GM23338 (cell line): ENCODE measurements around the gene FOXP1. TPM values are rescaled to one million over a fixed set of nuclear protein-coding genes. Genes with fewer than 3 reads are reported as not detected.

ENCODE experiments used
- ATAC-seq: fragments of 200-7000 bp; cut with Tn5 transposase; 3 replicates; pipeline ENCODE4 v1.9.1; 2020
- DNase-seq: peaks from one replicate; pipeline ENCODE4 v3.0.0-alpha.2; 2015; ENCODE audit warnings: low spot score
- H2AFZ ChIP-seq: fragments of 200-600 bp; sonication (generic); 2 replicates; pipeline ENCODE4 v1.8.0; 2016; ENCODE audit warnings: antibody characterized with exemption, mild to moderate bottlenecking, moderate library complexity
- H3F3A ChIP-seq: fragments of 200-600 bp; sonication (generic); replicated peaks from 2 replicates; pipeline ENCODE4 v1.8.0; 2017; ENCODE audit warnings: antibody characterized with exemption, mixed run types, low read depth
- H3K27ac ChIP-seq: fragments of 200-600 bp; sonication (generic); 2 replicates; pipeline ENCODE4 v1.6.1; 2016; ENCODE audit warnings: low read depth
- H3K27me3 ChIP-seq: fragments of 200-600 bp; sonication (generic); 2 replicates; pipeline ENCODE4 v1.8.0; 2016; ENCODE audit warnings: mild to moderate bottlenecking, mixed run types, moderate library complexity; ENCODE audit not compliant: insufficient read depth
- H3K36me3 ChIP-seq: fragments of 200-600 bp; sonication (generic); 2 replicates; pipeline ENCODE4 v1.8.0; 2016; ENCODE audit warnings: mild to moderate bottlenecking; ENCODE audit not compliant: insufficient read depth
- H3K4me1 ChIP-seq: fragments of 200-600 bp; sonication (generic); 2 replicates; pipeline ENCODE4 v1.8.0; 2016; ENCODE audit warnings: mild to moderate bottlenecking, moderate library complexity; ENCODE audit not compliant: insufficient read depth
- H3K4me2 ChIP-seq: fragments of 200-600 bp; sonication (generic); 2 replicates; pipeline ENCODE4 v1.7.1; 2017; ENCODE audit warnings: mixed run types
- H3K4me3 ChIP-seq: fragments of 200-600 bp; sonication (generic); 2 replicates; pipeline ENCODE4 v1.6.1; 2016; ENCODE audit warnings: mixed run types
- H3K79me2 ChIP-seq: fragments of 200-600 bp; sonication (generic); replicated peaks from 2 replicates; pipeline ENCODE4 v1.8.0; 2017; ENCODE audit warnings: mild to moderate bottlenecking; ENCODE audit not compliant: insufficient read depth
- H3K9me2 ChIP-seq: fragments of 200-600 bp; sonication (generic); 2 replicates; pipeline ENCODE4 v1.8.0; 2017; ENCODE audit not compliant: insufficient read depth
- H4K20me1 ChIP-seq: fragments of 200-600 bp; sonication (generic); replicated peaks from 2 replicates; pipeline ENCODE4 v1.8.0; 2017; ENCODE audit warnings: mild to moderate bottlenecking; ENCODE audit not compliant: insufficient read depth
- H3K27ac Mint-ChIP-seq: 2 replicates; pipeline ENCODE4 v1.8.0; 2020; ENCODE audit warnings: inconsistent platforms, mild to moderate bottlenecking, moderate library complexity, mixed read lengths
- H3K27me3 Mint-ChIP-seq: 3 replicates; pipeline ENCODE4 v1.8.0; 2022; ENCODE audit warnings: low read depth, mild to moderate bottlenecking, moderate library complexity, mixed read lengths, inconsistent platforms; ENCODE audit not compliant: insufficient read depth, poor library complexity
- H3K36me3 Mint-ChIP-seq: 3 replicates; pipeline ENCODE4 v1.8.0; 2021; ENCODE audit warnings: low read depth, mild to moderate bottlenecking, inconsistent platforms, moderate library complexity, mixed read lengths
- H3K4me1 Mint-ChIP-seq: 3 replicates; pipeline ENCODE4 v1.8.0; 2020; ENCODE audit warnings: mild to moderate bottlenecking, inconsistent platforms, mixed read lengths
- H3K4me3 Mint-ChIP-seq: 3 replicates; pipeline ENCODE4 v1.8.0; 2021; ENCODE audit warnings: moderate library complexity, mild to moderate bottlenecking, inconsistent platforms, mixed read lengths
- H3K9me3 Mint-ChIP-seq: 3 replicates; pipeline ENCODE4 v1.8.0; 2020; ENCODE audit warnings: moderate library complexity, mild to moderate bottlenecking, inconsistent platforms, mixed read lengths
- CREB1 ChIP-seq: fragments of 250-450 bp; sonication (Bioruptor Pico); IDR thresholded peaks from 2 replicates; pipeline ENCODE4 v1.5.0; 2020; ENCODE audit warnings: low read depth, mild to moderate bottlenecking, moderate library complexity
- CTCF ChIP-seq, 2 experiments: fragments of 200-600 bp in 1 of 2; sonication (generic) in 1 of 2; conservative IDR thresholded peaks; 2 replicates each; pipeline versions ENCODE4 v1.5.1 to v1.6.1; 2016 to 2017; ENCODE audit warnings: antibody characterized with exemption in 2 of 2, low read depth in 2 of 2, mild to moderate bottlenecking in 2 of 2, moderate library complexity in 1 of 2
- EZH2 ChIP-seq: fragments of 200-600 bp; sonication (generic); IDR thresholded peaks from one replicate; pipeline ENCODE4 v1.8.0; 2017; ENCODE audit warnings: antibody characterized with exemption, mild to moderate bottlenecking, low read depth; ENCODE audit not compliant: unreplicated experiment
- EZH2phosphoT487 ChIP-seq: fragments of 200-600 bp; sonication (generic); IDR thresholded peaks from one replicate; pipeline ENCODE4 v1.8.1; 2018; ENCODE audit warnings: antibody characterized with exemption; ENCODE audit not compliant: unreplicated experiment
- POLR2AphosphoS5 ChIP-seq: IDR thresholded peaks from 2 replicates; pipeline ENCODE4 v1.6.1; 2016; ENCODE audit warnings: antibody characterized with exemption, low read depth
- REST ChIP-seq: IDR thresholded peaks from one replicate; pipeline ENCODE4 v1.6.1; 2018; ENCODE audit warnings: antibody characterized with exemption; ENCODE audit not compliant: unreplicated experiment
- STAT1 ChIP-seq: IDR thresholded peaks from one replicate; pipeline ENCODE4 v1.6.1; 2016; ENCODE audit warnings: antibody characterized with exemption; ENCODE audit not compliant: unreplicated experiment
- ZNF114 ChIP-seq: fragments of 250-450 bp; sonication (Bioruptor Pico); IDR thresholded peaks from 2 replicates; pipeline ENCODE4 v1.5.0; 2020; ENCODE audit warnings: mild to moderate bottlenecking, moderate library complexity
- ZNF331 ChIP-seq: fragments of 250-450 bp; sonication (Bioruptor Pico); IDR thresholded peaks from 2 replicates; pipeline ENCODE4 v1.5.0; 2020; ENCODE audit warnings: low read depth, mild to moderate bottlenecking, moderate library complexity
- polyA plus RNA-seq: library from polyadenylated mRNA; unstranded; fragments of >200 nt; fragmentation: Nextera tagmentation; extraction: Ambion mirVana; gene quantifications from 2 replicates; pipeline ENCODE4 v1.2.1, GENCODE V29; 2016
- total RNA-seq: library from RNA; depleted of rRNA; stranded (reverse); fragments of >200 nt; shearing (Covaris generic); gene quantifications from 2 replicates; pipeline ENCODE4 v1.2.3, GENCODE V29; 2014

Gene FOXP1
- total and polyA plus RNA-seq, 2 experiments from 2014 or later = 32.9 to 35.5 TPM

- peaks cover 10% of the 10 kb centered on the region for H3K36me3 Mint-ChIP-seq
- no peak overlapping the region for H3K4me3 Mint-ChIP-seq
- Histone ChIP-seq H3K27me3 (no peaks in the 10 kb centered on the region), H3F3A (no peaks in the 10 kb centered on the region), H3K4me1 (peaks cover 23% of the 10 kb centered on the region; the same call in 1 of the 2 replicates), H2AFZ (no peak overlapping the region), H4K20me1 (no peaks in the 10 kb centered on the region), H3K9me2 (no peaks in the 10 kb centered on the region; the same call in 1 of the 2 replicates), H3K27ac (no peak overlapping the region), H3K4me2 (no peak overlapping the region), H3K79me2 (no peaks in the 10 kb centered on the region; the same call in none of the 2 replicates), H3K4me3 (no peak overlapping the region), H3K36me3 (0 out of 2 replicates have a peak, but pooled peaks cover 4% of the 10 kb centered on the region)
- DNase-seq = no peak
- no peak overlapping the region for H3K27ac Mint-ChIP-seq
- TF ChIP-seq POLR2AphosphoS5 (no peak), REST (no peak), ZNF114 (CRISPR knock-in tag) (no peak)
- ATAC-seq = no peak
- H3K27me3 Mint-ChIP-seq = peaks cover 1% of the 10 kb centered on the region
- 0 out of 3 replicates have a peak, but pooled peaks cover 8% of the 10 kb centered on the region for H3K9me3 Mint-ChIP-seq
- H3K4me1 Mint-ChIP-seq = peaks cover 37% of the 10 kb centered on the region
Observed at GRCh38 chr3:71162221-71162620, 421.3 kb downstream of the FOXP1 start.

GRCh38 chr3:71160785-71161546 lies 422.6 kb downstream of the FOXP1 start:
- 0 out of 3 replicates have a peak, but pooled peaks cover 8% of the 10 kb centered on the region for H3K9me3 Mint-ChIP-seq
- no peak for DNase-seq
- Histone ChIP-seq H3K9me2 (no peaks in the 10 kb centered on the region; the same call in 1 of the 2 replicates), H3K4me2 (no peak overlapping the region), H3K27me3 (no peaks in the 10 kb centered on the region), H3K79me2 (no peaks in the 10 kb centered on the region; the same call in none of the 2 replicates), H3K4me3 (no peak overlapping the region), H4K20me1 (no peaks in the 10 kb centered on the region), H3F3A (no peaks in the 10 kb centered on the region), H3K27ac (no peak overlapping the region), H3K4me1 (peaks cover 27% of the 10 kb centered on the region), H3K36me3 (0 out of 2 replicates have a peak, but pooled peaks cover 4% of the 10 kb centered on the region), H2AFZ (no peak overlapping the region)
- peaks cover 37% of the 10 kb centered on the region for H3K4me1 Mint-ChIP-seq
- H3K36me3 Mint-ChIP-seq = peaks cover 13% of the 10 kb centered on the region
- no peak for ATAC-seq
- H3K4me3 Mint-ChIP-seq = no peak overlapping the region
- TF ChIP-seq ZNF114 (CRISPR knock-in tag) = no peak
- peak; percentile 91 for TF ChIP-seq ZNF331
- no peak for TF ChIP-seq EZH2phosphoT487
- no peak for TF ChIP-seq STAT1
- no peak for TF ChIP-seq POLR2AphosphoS5
- TF ChIP-seq EZH2 = no peak
- no peak for TF ChIP-seq CTCF (conservative IDR thresholded peaks at IDR 0.05; ENCODE audit: low read depth in 2 of 2)
- TF ChIP-seq REST = no peak
- no peak for TF ChIP-seq CREB1 (CRISPR knock-in tag)
- H3K27me3 Mint-ChIP-seq = peaks cover 1% of the 10 kb centered on the region
- no peak overlapping the region for H3K27ac Mint-ChIP-seq
